Activated CD4-positive, alpha-beta T cell treated with anti-CD3 and anti-CD28 coated beads, Interleukin-2, amount 50 U/mL, for 16 hours (primary cell): ENCODE results near the gene SLC22A1.

Source experiments
- DNase-seq: peaks from one replicate; pipeline ENCODE4 v3.0.0-alpha.2; 2020

Gene SLC22A1

GRCh38 chr6:160178271-160178670, 56.7 kb downstream of the SLC22A1 start:
- DNase-seq, result no peak

- no peak for DNase-seq
Observed at GRCh38 chr6:160180706-160181105, 59.1 kb downstream of the SLC22A1 start.

DNA sequence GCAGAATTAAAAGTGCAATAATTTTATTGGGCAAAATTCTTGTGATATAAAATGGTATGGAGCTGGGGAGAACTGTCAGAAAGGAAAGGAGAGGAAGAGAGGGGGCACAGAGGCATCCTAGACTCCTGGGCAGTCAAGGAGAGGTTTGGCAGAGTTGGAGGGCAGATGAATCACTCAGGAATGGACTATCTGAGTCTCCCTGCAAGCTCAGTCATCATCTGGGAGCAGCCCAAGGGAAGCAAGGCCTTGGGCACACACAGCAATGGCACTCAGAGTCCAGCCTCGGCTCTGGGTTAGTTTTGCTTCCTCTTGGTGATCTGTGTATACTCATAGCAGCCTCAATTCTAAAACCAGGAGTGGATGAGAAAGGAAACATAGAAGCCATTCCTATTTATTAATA, 67.2 kb downstream of the SLC22A1 start:
- DNase-seq, result no peak

DNA sequence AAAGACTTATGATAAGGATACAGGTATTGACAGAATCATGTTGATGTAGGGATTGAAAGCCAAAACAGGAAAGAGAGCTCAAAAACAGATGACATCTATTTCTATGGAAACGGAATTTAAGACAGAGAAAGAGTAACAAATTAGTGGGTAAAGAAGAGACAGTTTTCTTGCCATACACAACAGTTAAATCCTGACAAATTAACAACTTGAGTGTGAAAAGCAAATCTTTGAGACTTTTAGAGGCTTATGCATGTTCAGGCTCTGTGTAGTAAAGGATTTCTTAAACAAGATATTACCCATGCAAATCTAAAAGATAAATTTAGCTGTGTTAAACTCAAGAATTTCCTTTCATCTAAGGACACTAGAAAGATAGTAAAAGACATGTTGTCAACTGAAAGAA, 68.5 kb downstream of the SLC22A1 start:
- DNase-seq, result no peak

- no peak for DNase-seq
Observed at GRCh38 chr6:160190973-160191372, 69.4 kb downstream of the SLC22A1 start.

DNA sequence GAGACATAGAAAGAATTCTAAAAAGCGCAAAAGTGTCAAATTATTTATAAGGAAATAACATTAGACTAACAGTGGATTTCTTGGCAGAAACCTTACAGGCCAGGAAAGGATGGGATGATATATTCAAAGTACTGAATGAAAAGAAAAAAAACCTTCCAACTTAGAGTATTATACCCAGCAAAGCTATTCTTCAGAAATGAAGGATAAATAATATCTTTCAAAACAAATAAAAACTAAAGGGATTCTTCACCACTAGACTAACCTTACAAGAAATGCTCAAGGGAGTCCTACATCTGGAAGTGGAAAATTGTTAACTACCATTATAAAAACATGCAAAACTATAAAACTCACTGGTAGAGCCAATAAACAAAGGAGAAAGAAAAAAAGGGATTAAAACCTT, 71.2 kb downstream of the SLC22A1 start:
- no peak for DNase-seq

GRCh38 chr6:160194808-160195207, 73.2 kb downstream of the SLC22A1 start:
- no peak for DNase-seq

DNA sequence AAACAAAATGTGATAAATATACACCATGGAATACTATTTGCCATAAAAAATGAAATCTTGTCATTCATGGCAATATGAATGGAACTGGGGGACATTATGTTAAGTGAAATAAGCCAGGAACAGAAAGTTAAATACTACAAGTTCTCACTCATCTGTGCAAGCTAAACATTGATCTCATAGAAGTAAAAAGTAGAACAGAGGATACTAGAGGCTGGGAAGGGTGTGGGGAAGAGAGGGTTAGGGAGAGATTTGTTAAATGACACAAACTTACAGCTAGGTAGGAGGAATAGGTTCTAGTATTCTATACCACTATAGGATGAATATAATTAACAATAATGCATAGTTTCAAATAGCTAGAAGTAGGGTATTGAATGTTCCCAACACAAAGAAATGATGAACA, 76.0 kb downstream of the SLC22A1 start:
- DNase-seq, result no peak

DNA sequence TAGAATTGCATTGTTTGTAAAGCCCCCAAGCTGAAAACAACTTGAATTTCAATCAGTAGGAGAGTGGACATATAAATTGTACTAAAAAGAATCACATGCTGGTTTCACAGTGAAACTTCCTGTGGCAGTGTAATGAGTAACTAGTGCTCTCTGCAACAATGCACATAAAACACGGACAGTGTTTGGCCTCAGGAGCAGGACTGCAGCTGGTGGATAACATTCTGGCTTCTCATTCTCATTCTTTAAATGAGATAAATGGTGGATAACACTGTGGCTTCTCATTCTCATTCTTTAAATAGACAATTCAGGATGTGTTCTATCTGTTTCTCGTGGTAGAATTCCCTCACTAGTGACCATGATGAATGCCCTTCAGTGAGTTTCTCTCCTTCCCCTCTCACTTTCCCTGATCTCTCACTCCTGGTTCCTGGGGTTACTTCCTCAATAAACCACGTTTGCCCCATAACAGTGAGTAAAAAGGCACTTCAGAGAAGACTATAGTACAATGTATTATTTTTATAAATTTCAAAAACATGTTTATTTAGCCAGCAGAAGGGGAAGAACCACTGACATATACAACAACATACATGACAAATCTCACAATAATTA, 77.1 kb downstream of the SLC22A1 start:
- DNase-seq, result no peak

DNA sequence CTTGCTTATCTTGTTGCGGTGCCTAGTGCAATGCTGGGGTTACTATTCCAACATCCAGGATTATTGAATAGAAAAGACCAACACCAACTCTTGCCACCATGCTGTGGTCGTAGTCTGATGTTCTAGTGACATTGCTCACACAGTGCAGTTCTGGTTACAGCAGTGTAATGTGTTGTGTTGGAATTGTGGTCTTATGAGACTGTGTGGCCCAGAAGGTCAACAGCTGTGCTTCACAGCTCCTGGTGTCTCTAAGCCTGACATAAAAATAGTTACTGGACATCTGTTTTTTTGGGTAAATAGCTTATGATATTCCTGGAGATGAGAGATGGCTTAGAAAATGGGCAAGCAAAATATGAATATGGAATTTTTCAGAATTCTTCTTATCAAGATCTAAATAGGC, 79.4 kb downstream of the SLC22A1 start:
- DNase-seq, result no peak

DNA sequence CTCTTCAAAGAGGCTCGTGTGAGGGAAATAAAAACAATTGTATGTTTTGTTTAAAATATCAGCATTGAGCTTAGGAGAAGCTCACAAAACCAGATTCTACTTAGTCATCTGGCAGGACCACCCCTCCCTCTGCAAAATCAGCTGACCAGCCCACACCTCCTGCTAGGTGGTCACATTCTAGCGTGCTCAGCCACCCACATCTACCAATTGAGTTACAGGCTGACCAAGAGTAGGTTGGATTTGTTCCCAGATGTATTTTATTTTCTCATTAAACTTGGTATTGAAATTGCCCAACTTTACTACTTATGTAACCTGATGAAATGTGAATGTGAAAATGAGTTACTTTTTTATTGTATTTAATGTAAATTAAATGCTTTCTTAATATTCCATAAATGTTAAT, 80.8 kb downstream of the SLC22A1 start:
- no peak for DNase-seq

GRCh38 chr6:160203076-160203475, 81.5 kb downstream of the SLC22A1 start:
- DNase-seq, result no peak

DNA sequence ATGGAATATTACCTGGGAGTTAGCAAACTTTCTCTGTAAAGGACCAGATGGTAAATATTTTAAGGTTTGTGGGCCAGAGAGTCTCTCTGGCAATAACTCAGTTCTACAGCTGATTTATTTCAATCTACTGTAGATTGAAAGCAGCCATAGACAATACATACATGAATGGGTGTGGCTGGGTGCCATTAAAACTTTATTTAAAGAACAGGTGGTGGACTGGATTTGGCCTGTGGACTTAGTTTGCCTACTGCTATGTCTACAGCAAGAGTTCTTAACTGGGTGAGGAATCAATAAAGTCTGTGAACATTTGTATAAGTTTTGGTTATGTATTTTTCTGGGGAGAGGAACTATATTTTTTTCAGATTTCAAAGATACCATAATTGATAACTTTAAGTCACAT, 81.9 kb downstream of the SLC22A1 start:
- DNase-seq, result no peak

DNA sequence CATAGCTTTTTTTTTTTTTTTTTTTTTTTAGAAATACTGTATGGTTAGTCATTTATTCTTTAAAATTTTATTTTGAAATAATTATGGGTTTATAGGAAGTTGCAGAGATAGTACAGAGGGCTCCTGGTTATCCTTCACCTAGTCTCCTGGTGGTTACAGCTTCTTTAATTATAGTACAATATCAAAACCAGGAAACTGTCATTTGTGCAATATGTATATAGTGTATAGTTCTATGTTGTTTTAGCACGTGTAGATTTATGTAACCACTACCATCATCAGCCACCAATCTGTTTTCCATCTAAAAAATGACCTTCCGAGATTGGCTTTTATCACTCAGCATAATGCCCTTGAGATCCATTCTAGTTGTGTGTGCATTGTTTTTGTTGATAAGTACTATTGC, 82.3 kb downstream of the SLC22A1 start:
- no peak for DNase-seq

GRCh38 chr6:160204710-160205109, 83.1 kb downstream of the SLC22A1 start:
- no peak for DNase-seq

DNA sequence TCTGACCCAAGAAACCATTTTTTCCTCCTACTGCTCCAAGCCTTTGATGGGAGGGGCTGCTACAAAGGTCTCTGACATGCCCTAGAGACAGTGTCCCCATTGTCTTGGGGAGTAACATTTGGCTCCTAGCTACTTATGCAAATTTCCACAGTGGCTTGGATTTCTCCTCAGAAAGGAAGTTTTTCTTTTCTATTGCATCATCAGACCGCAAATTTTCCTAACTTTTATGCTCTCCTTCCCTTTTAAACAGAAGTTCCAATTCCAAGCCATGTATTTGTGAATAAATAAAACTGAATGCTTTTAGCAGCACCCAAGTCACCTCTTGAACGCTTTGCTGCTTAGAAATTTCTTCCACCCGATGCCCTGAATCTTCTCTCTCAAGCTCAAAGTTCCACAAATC, 86.0 kb downstream of the SLC22A1 start:
- DNase-seq, result no peak
